Anterior cingulate cortex (tissue), 58 donors: ENCODE results near the gene FGD4.

ENCODE experiments used
- DNase-seq, 58 donors: peaks; one replicate each; lab custom pipeline; 2025; lab: John Stamatoyannopoulos, UW

Gene FGD4

DNA sequence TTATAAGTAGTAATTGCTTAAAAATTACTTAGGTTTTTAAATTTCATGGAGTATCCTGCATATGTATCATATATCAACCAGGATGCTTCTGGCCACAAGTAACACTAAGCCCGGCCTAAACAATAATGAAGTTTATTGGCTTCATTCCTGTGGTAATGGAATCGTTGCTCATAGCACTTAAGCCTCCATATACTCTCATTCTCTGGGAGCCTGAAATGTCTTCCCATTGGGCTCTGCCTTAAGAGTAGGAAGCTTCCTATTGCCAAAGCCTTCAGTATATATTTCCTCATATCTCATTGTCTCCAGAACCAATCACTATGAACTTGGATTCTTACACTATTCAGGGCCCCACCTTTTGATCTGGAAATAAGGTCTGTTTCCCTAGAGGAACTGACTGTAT, 195.9 kb downstream of the FGD4 start:
- no peak for DNase-seq

DNA sequence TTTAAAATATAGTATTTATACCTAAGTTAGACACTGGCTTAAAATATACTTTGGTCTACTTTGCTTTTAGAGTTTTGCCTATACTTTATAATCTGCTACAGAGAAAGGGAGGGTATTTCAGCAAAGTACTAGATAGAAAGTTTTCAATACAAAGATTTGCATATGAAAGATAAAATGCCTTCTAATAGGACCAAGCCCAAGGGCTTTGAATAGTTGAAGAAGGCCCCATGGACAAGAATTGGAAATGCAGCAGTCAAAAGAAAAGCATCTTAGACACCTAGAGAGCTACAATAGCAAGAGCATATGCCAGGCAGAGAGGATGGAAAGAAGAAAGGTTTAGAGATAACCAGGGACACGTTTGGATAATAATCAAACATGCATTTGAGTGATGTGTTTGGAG, 196.7 kb downstream of the FGD4 start:
- no peak for DNase-seq

DNA sequence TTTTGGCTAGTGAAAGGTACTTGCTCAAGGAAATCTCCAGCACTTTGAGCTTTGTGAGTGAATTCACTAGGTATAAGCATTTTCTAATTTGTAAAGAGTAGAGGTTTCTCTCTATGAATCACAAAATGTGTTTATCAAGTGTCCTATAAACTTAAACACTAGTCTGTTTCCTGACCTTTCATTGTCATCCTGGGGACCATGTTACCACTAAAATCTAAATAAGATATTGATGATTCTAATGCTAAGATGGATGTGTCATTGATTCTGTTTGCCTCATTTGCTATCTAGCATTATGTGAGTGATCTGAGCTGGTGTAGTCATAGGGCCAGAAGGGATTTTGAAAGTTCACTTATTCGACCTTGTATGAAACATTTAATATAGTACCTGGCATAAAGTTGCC, 199.3 kb downstream of the FGD4 start:
- no peak for DNase-seq

DNA sequence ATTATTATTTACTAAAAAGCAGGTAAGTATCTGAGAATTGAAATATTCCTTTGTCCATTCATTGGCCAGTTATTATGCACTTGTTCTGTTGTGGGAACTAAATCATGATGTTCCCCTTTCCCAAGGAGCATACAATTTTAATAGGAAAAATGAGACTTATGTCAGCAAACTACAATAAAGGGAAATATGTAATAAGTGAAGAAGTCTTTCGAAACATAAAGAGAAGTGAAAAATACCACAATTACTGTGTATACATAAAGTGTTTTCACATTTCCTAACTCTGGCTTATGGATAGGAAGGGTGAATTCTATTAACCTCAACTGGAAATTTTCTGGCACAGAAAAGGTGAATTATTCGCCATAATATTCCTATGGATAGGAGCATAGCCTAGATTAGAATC, 201.3 kb downstream of the FGD4 start:
- no peak for DNase-seq

DNA sequence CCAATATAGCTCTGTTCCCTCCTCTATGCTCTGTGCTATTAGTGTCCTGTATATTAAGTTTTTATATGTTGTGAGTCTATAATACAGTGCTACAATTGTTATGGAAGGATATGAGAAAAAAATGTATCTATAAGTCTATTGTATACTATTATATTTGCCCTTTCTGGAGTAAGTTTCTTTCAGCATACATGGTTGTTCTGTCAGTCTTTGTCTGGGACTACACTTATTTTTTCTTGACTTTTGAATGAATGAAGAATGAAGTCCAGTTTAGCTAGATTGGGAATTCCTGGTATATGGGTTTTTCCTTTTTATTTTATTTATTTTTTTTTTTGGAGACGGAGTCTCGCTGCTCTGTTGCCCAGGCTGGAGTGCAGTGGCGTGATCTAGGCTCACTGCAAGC, 203.7 kb downstream of the FGD4 start:
- no peak for DNase-seq

DNA sequence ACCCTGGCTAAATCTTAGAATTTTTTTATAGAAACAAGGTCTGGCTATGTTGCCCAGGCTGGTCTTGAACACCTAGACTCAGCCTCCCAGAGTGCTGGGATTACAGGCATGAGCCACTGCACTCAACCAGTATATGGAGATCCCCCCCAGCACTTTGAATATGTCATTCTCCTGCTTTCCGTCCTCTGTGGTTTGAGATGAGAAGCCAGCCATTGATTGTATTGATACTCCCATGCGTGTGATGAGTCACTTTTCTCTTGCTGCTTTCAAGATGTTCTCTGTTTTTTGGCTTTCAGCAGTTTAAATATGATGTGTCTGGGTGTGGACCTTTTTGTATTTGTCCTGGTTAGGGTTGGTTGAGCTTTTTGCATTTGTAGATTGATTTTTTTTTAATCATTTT, 204.5 kb downstream of the FGD4 start:
- no peak for DNase-seq

DNA sequence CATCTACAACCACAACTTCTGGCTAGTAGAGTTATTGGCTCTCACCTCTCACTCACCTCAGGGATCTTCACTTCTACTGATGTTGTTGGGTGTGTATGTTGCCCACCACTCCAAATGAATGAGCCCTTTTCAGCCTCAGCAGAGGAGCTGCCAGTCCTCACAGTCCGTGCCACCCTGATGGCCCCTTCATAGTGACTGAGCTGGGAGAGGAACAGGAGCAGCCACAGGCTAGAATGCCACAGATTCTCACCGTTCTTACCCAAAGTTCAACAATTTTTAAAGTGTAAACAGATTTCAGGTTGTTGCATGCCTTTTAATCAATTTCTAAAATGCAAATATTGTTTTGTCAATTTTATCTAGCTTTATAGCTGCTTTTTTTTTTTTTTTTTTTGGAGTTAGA, 205.2 kb downstream of the FGD4 start:
- DNase-seq = no peak

DNA sequence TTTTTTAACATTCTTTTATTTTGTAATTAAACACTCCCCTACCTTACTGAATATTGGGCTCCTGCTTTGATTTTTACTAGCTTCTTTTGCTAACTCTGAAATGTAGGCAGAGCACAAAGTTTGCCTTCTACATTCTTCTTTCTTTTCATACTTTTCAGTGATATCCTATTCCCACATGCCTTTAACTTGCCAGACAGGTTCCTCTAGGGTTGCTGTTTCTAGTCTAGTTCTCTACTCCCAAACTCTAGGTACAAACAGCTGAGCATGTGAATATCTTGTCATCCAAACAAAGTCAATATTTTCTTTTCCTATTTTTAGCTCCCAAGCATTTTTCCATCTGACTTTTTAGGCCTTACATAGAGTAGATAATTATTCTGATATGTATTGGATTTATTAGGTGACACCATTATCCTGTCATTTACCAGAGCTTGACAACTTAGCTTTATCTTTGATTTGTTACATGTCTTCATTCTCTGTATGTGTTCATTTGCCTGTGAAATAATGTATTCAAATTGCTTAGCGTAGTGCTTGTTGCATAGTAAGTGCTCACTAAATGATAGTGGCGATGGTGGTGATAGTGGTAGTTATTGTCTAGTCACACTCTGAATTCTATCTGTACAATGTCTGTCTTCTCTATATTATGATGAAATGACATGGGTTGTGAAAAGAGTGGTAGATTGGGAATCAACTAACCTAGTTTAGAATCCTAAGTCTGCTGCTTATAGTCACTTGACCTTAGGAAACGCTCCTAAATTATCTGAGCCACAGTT, 206.2 kb downstream of the FGD4 start:
- DNase-seq = no peak

DNA sequence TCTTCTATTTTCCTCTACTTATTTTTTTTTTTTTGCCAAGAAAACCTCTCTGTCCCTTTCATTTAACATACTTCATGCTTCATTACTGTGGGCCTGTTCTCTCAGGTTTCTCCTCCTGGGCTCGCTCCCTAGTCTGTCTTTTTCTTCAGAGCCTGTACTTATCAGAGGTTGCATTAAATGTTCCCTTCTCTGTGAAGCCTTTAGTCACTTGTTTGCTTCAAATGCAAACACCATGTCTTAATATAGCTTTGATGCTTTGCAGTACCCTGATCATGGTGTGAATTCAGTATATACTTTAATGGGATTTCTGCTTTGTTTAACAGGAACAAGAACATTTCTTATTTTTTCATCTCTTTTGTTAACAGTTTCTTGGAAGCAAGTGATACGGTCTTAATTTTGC, 207.1 kb downstream of the FGD4 start:
- DNase-seq = no peak

DNA sequence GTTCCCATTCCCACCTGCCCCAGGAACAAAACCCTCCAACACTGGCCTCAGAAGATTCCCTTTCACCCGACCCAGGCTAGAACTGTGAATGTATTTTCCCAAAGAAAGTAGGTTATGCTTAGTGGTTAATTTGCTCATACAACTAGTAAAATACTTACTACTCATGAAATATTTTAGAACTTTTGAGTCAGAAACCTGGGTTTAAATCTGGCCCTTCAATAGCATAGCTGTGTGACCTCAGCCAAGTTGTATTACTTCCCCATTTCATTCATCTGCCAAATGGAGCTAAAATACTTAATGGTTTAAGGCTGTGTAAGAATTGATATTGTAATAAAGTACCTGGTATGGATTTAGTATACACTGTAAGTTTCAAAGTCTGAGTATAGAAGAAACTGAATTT, 210.6 kb downstream of the FGD4 start:
- no peak for DNase-seq

DNA sequence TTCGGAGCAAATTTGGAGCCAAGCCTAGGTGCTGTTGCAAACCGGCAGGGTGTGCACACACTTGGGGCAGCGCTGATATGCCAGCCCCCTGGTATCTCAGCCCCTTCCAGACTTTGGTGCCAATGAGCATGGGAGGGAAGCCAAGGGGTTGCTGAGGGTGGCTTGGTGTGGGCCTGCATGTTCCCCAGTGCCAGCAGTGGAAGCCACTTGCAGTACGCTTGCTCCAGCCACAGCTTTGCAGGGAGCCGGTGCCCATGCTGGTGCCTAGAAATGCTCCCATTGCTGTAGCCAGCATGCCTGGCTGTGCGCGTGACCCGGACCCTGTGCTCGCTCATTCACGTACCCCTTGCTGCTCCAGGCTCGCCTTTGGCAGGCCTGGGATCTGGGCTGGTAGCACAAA, 212.6 kb downstream of the FGD4 start:
- peak in 23 of 58 donors; percentile 1 to 54 (median 15) for DNase-seq

DNA sequence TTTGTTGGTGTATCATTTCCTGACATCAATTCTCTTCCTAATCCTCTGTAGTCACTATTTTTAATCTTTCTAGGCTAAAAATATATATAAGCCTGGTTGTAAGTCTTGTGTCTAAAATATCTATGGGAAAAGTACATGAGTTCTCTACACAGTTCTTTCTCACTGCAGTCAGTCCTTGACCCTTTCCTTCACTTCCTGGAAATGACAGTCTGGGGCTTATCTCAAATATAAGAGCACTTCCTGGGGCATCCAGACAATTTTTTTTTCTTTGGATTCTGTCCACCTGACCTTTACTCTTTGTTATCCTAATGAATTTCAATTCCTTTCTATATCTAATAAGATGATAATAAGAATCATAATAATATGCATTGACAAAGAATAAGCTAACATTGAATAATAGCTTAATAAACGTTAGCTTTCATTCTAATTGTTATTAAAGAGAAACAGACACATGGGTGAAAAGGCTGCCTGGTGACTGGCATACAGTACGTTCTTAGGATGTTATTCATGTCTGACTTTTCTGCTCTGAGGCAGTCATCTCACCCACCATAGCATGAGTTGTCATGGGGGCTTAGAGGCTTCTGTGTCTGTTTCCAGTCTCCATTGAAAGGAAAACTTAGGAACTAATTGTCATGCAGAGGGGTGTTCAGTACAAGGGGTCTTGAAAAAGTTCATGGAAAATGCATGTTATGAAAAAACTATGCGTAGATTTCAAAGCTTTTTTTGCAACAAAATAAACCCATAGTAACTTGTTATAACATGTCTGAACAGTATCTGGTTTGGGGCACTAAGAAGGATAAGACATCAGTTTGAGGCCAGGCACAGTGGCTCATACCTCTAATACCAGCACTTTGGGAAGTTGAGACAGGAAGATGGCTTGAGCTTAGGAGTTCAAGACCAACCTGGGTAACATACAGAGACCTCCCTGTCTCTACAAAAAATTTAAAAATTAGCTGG, 213.6 kb downstream of the FGD4 start:
- DNase-seq = no peak

DNA sequence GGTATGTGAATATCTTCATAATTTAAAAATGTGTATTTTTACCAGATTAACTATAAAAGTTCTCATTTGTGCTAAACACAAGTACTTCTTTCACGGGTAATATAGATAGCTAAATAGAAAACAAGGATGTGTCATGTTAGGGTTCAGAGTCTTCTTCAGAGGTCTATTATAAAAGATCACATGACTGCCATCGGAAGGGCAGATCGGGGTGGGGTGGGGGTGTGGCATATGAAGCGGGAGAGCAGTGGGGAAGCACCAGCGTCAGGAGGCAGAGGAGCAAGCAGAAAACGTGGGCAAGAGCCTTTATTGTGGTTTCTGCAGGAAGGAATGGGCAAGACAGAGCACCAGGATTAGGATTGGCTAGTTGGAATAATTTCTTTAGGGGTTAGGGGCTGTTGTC, 216.1 kb downstream of the FGD4 start:
- DNase-seq = no peak

DNA sequence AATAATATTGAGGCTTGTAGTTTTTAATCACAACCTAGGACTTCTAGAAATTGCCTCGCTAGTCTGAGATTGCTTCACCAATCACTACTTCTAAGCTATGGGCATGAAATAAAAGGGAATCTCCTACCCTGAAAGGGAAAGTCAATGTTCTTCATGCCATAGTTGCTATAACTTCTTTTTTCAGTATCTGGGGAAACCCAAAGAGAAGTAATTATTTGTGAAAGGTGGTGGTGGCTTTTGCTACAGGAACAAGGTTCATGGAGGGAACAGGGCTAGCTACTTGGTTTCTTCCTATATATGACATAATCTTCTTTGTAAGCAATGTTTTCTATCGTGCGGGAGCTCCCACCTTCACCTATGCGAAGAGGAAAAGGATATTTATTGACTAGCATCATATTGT, 218.2 kb downstream of the FGD4 start:
- no peak for DNase-seq

DNA sequence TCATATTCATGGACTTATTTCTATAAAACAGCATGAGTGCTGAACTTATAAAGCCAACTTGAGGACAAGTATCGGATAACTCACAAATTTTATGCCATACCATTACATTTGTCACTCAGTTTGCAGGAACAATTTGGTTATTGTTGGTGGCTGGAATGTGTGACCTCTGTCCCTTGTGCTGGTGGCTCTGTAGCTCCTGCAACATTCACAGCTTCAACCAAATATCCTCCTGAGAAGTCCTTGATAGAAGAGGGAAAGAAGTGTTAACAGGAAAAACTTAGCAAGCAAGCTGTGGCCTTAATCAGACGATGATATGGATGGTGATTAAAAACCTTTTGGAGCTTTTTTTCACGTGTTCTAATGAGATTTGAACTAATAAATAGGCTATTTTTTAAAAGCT, 218.8 kb downstream of the FGD4 start:
- no peak for DNase-seq

DNA sequence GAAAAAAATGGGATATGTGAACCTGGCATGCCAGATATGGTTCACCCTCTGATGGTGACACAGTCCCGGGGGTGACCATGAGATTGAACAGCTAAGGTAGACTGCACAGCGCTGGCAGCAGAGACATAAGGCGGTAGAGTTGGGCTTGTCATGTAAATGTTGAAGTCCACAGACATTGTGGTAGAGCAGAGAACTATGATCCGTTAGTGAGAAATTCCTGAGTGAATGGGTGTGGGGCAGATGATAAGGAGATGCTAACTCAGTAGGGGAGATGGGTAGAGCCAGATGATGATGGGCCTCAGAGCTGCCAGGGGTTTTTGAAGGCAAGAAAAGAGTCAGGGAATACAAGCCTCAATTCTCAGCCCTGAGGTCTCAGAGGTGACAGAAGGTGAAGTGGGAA, 228.6 kb downstream of the FGD4 start:
- no peak for DNase-seq

DNA sequence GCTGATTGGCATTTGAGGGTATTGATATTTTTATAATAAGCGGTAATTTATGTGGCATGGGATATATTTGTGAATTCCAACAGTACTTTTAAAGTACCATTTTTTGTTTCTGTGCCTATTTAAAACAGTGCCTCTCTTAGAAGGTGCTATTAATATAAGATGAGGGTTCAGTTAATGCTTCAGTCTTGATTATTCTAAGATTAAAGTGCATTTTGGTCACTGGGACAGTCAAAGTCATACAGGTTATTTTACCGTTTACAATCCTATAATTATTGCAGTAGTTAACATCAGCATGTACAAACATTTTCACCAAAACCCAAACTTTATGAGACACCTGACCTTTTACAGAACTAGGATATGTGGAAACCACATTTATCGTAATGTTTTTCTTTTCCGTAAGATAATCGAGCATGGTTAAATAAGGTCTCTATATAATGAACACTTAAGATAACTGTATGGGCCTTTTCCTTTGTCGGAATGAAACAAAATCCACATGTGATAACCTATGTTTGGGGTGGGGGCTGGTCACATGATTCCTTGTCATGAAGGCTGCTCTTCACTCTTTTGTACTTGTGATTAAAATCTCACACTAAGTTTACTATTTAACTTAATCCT, 242.0 kb downstream of the FGD4 start:
- DNase-seq = no peak

DNA sequence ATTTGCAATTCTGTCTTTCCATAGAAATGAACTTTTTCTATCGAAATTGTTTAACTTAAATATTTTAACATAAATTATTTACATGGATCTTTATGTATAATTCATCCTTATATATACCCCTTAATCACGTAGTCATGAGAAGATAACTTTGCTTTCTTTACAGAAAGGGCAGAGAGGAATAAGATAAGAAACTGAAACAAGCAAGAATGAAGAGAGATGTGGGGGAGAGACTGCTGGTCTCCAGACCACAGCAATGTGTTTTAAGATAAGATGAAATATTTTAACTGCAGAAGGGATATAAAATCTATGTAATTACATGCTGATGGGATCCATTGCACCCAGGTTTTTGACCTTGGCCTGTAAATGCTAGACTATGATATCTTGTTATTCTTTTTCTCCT, 245.1 kb downstream of the FGD4 start:
- DNase-seq = no peak

DNA sequence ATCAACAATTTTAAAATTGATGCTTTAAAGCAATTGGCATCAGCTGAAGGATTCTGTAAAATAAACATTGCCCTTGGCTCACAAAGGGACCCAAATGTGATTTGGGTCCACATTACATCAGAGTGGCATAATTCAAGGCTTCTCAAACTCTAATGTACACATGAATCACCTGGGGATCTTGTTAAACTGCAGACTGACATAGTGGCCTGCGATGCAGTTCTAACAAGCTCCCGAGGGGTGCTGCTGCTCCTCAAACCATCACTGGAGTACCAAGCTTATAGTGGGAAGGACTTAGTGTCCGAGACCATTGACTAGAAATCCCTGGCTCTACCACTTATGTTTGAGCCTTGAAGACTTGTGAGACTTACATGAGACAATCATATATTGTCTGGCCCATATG, 247.9 kb downstream of the FGD4 start:
- no peak for DNase-seq

DNA sequence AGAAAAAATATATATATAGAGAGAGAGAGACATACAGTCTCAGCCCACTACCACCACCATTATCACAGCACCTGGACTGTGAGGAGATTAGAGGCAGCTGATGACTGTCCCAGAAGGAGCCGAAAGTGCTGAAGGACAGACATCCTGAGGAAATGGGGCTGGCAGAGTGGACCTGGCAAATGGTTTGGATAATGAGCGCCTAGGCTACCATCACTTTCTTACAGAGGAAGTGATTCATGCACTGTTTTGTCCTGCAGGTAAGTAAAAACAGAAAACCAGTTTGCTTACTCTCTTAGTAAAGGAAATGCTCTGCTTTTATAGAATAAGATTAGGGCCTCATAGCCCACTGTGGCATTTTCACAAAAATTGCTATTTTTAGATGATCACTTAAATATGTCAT, 251.2 kb downstream of the FGD4 start:
- no peak for DNase-seq

DNA sequence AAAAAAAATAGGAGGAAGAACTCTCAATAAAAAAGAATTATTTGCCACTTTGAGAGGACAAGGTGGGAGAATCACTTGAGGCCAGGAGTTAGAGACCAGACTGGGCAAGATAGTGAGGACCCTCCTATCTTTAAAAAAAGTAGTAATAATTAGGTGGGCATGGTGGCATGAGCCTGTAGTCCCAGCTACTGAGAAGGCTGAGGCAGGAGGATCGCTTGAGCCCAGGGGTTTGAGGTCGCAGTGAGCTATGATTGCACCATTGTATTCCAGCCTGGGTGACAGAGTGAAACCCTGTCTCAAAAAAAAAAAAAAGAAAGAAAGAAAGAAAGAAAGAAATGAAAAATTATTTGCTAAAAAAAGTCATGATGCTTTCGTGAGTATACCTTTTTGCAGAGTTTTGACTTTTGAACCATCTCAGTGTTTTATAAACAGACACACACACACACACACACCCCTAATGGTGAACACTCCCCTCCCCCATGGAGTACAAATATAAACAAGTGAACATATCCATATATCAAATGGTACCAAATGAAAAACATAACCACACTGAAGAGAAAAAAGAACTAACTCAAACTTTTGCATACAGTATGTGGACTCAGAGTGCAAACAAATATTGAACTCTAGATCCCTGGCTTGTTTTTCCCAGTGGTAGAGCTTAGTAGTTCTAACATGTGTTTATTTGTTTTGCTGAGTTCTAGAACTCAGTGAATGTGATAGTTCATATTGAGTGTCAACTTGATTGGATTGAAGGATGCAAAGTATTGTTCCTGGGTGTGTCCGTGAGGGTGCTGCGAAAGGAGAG, 252.0 kb downstream of the FGD4 start:
- DNase-seq = no peak
